Measurements from ENCODE around the gene SLC17A3.

SLC17A3 gene

DNA sequence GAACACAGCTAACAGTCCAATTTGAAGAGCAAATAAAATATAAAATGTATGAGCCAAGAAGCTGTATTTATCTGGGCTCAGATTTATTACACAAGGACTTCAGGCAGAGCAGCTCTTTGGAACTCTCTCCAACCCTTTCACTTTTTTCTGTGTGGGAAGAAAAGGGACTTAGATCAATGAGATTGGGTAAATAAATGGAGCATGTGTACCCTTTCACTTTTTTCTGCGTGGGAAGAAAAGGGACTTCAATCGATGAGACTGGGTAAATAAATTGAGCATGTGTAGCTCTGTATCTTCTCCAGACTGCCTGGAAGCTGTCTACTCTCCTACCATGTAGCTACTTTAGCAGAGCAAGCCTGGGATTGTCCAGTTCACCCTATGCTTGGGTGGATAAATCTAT, 10.7 kb downstream of the SLC17A3 start:
- Histone ChIP-seq H3K36me3 (ENCODE audit: insufficient read depth, insufficient read length, low read length) (no peaks in the 10 kb centered on the region), H3K4me3 (ENCODE audit: insufficient read length, low read depth) (no peak overlapping the region), H3K27me3 (ENCODE audit: insufficient read depth, insufficient read length) (no peaks in the 10 kb centered on the region)

DNA sequence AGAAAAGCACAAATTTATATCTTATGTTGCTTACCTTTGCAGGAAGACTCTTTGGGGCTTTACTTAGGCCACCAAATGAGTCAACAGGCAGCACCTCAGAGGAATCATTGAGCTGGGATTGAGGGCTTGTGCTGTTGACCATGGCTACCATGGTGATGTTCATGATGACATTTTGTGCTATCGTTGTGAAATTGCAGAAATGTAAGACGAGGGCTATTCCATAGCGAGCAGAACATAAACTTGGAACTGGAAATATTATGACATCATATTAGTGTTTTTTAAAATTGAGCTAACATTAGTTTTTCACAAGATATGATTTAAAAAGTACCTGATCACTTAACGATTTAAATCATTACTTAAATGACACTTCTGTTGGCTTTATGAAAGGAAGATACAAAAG, 11.8 kb downstream of the SLC17A3 start:
- Histone ChIP-seq H3K4me3 (ENCODE audit: insufficient read length, low read depth) (no peak overlapping the region), H3K9ac (ENCODE audit: insufficient read length, low read depth) (no peak overlapping the region), H3K9me3 (ENCODE audit: insufficient read depth, low read length) (no peaks in the 10 kb centered on the region), H3K4me1 (ENCODE audit: insufficient read depth, insufficient read length) (no peaks in the 10 kb centered on the region), H3K27me3 (ENCODE audit: insufficient read depth, insufficient read length) (no peaks in the 10 kb centered on the region), H3K36me3 (ENCODE audit: insufficient read depth, insufficient read length, low read length) (no peaks in the 10 kb centered on the region)
- DNase-seq (ENCODE audit: low read depth, low spot score), result no peak
- TF ChIP-seq ZNF274 (IDR thresholded peaks at IDR 0.05; ENCODE audit: low read depth, low read length) (no peak), YY1 (IDR thresholded peaks at IDR 0.05; ENCODE audit: insufficient read depth, insufficient read length) (no peak), SUZ12 (IDR thresholded peaks at IDR 0.05; ENCODE audit: extremely low read depth, insufficient read depth, insufficient read length) (no peak)

More for the DNA sequence above, 10.7 kb downstream of the SLC17A3 start:
- Histone ChIP-seq H3K9me3 (ENCODE audit: insufficient read depth, low read length) (no peaks in the 10 kb centered on the region), H3K9ac (ENCODE audit: insufficient read length, low read depth) (no peak overlapping the region), H3K4me1 (ENCODE audit: insufficient read depth, insufficient read length) (no peaks in the 10 kb centered on the region)
- TF ChIP-seq ZNF274 (IDR thresholded peaks at IDR 0.05; ENCODE audit: low read depth, low read length) (no peak), SUZ12 (IDR thresholded peaks at IDR 0.05; ENCODE audit: extremely low read depth, insufficient read depth, insufficient read length) (no peak), YY1 (IDR thresholded peaks at IDR 0.05; ENCODE audit: insufficient read depth, insufficient read length) (no peak)
- no peak for DNase-seq (ENCODE audit: low read depth, low spot score)

DNA sequence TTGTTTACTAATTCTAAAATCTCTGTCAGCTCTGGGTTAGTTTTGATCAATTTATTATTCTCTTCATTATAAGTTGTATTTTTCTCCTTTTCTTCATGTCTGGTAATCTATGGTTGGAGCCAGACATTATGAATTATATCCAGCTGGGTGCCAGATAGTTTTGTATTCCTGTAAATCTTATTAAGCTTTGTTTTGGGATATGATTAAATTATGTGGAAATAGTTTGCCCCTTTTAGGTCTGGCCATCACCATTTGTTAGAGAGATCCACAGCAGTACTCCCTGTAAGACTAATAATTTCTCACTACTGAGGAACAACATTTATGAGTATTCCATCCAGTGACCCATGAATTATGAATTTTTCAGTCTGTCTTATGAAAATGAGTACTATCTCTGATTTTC, 21.3 kb downstream of the SLC17A3 start:
- Histone ChIP-seq H3K27me3 (ENCODE audit: insufficient read depth, insufficient read length) (no peaks in the 10 kb centered on the region), H3K9ac (ENCODE audit: insufficient read length, low read depth) (no peak overlapping the region), H3K9me3 (ENCODE audit: insufficient read depth, low read length) (no peaks in the 10 kb centered on the region), H3K4me1 (ENCODE audit: insufficient read depth, insufficient read length) (no peaks in the 10 kb centered on the region), H3K36me3 (ENCODE audit: insufficient read depth, insufficient read length, low read length) (no peaks in the 10 kb centered on the region), H3K4me3 (ENCODE audit: insufficient read length, low read depth) (no peak overlapping the region)
- no peak for TF ChIP-seq ZNF274 (IDR thresholded peaks at IDR 0.05; ENCODE audit: low read depth, low read length)
- no peak for TF ChIP-seq YY1 (IDR thresholded peaks at IDR 0.05; ENCODE audit: insufficient read depth, insufficient read length)
- no peak for TF ChIP-seq SUZ12 (IDR thresholded peaks at IDR 0.05; ENCODE audit: extremely low read depth, insufficient read depth, insufficient read length)
- no peak for DNase-seq (ENCODE audit: low read depth, low spot score)

DNA sequence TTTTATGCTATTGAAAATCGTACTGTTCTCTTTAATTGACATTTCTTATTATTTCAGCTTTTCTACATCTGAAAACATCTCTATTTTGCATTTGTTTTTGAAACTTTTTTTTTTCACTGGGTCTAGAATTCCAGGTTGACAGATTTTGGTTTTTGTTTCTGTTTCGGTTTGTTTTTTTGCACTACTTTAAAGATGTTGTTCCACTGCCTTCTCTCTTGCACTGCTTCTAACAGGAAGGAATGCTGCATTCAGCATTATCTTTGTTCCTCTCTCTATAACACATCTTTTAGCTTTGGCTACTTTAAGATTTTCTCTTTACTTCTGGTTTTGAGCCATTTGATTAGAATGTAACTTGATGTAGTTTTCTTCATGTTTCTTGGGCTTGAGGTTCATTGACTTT, 22.1 kb downstream of the SLC17A3 start:
- no peak overlapping the region for H3K4me3 ChIP-seq (ENCODE audit: insufficient read length, low read depth)
- no peaks in the 10 kb centered on the region for H3K27me3 ChIP-seq (ENCODE audit: insufficient read depth, insufficient read length)
- no peaks in the 10 kb centered on the region for H3K4me1 ChIP-seq (ENCODE audit: insufficient read depth, insufficient read length)
- H3K36me3 ChIP-seq (ENCODE audit: insufficient read depth, insufficient read length, low read length), result no peaks in the 10 kb centered on the region
- no peaks in the 10 kb centered on the region for H3K9me3 ChIP-seq (ENCODE audit: insufficient read depth, low read length)
- no peak overlapping the region for H3K9ac ChIP-seq (ENCODE audit: insufficient read length, low read depth)
- TF ChIP-seq SUZ12 (IDR thresholded peaks at IDR 0.05; ENCODE audit: extremely low read depth, insufficient read depth, insufficient read length) (no peak), ZNF274 (IDR thresholded peaks at IDR 0.05; ENCODE audit: low read depth, low read length) (no peak), YY1 (IDR thresholded peaks at IDR 0.05; ENCODE audit: insufficient read depth, insufficient read length) (no peak)
- DNase-seq (ENCODE audit: low read depth, low spot score), result no peak

DNA sequence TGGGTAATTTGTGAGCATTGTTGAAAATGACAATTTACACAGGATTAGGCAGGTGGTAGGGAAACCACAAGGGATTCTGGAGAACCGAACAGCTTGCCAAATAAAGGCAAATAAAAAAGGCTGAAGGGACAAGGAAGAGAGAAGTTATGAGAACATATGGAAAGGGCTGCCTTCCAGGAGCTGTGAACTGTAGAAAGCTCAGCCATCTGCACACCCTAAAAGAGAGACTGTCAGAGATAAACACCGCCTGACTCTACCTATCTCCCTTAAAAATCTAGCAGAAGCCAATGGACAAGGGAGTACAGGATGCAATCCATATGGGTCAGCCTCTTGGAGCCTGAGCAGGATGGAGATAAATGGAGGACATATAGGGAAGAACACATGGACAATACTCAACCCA, 29.5 kb downstream of the SLC17A3 start:
- H3K9ac ChIP-seq (ENCODE audit: insufficient read length, low read depth), result no peak overlapping the region
- no peaks in the 10 kb centered on the region for H3K27me3 ChIP-seq (ENCODE audit: insufficient read depth, insufficient read length)

DNA sequence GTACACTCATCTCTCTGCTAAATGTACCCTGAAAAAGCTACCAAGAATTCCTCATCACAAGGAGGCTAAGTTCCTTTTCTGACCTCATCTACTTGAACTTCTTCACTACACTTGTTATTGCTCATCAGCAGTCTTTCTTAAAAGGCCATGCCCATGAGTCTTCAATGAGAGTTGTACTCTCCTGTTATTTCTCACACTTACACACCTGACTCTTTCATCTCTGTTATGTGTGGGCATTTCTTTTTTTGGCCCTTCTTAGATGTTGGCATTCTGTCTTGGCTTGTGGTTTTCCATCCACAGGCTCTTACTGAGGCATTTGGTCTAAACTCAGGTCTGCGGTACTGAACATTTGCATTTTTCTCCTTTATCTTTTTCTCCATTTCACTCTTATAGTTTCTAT, 31.5 kb downstream of the SLC17A3 start:
- TF ChIP-seq ZNF274 (IDR thresholded peaks at IDR 0.05; ENCODE audit: low read depth, low read length) (no peak), YY1 (IDR thresholded peaks at IDR 0.05; ENCODE audit: insufficient read depth, insufficient read length) (no peak), SUZ12 (IDR thresholded peaks at IDR 0.05; ENCODE audit: extremely low read depth, insufficient read depth, insufficient read length) (no peak)
- Histone ChIP-seq H3K4me3 (ENCODE audit: insufficient read length, low read depth) (no peak overlapping the region), H3K4me1 (ENCODE audit: insufficient read depth, insufficient read length) (no peaks in the 10 kb centered on the region), H3K36me3 (ENCODE audit: insufficient read depth, insufficient read length, low read length) (no peaks in the 10 kb centered on the region), H3K9me3 (ENCODE audit: insufficient read depth, low read length) (no peaks in the 10 kb centered on the region), H3K27me3 (ENCODE audit: insufficient read depth, insufficient read length) (no peaks in the 10 kb centered on the region), H3K9ac (ENCODE audit: insufficient read length, low read depth) (no peak overlapping the region)
- DNase-seq (ENCODE audit: low read depth, low spot score), result no peak

More for the DNA sequence above, 29.5 kb downstream of the SLC17A3 start:
- H3K36me3 ChIP-seq (ENCODE audit: insufficient read depth, insufficient read length, low read length), result no peaks in the 10 kb centered on the region
- TF ChIP-seq YY1 (IDR thresholded peaks at IDR 0.05; ENCODE audit: insufficient read depth, insufficient read length) (no peak), ZNF274 (IDR thresholded peaks at IDR 0.05; ENCODE audit: low read depth, low read length) (no peak), SUZ12 (IDR thresholded peaks at IDR 0.05; ENCODE audit: extremely low read depth, insufficient read depth, insufficient read length) (no peak)
- no peak for DNase-seq (ENCODE audit: low read depth, low spot score)
- H3K4me3 ChIP-seq (ENCODE audit: insufficient read length, low read depth), result no peak overlapping the region
- H3K9me3 ChIP-seq (ENCODE audit: insufficient read depth, low read length), result no peaks in the 10 kb centered on the region
- H3K4me1 ChIP-seq (ENCODE audit: insufficient read depth, insufficient read length), result no peaks in the 10 kb centered on the region

DNA sequence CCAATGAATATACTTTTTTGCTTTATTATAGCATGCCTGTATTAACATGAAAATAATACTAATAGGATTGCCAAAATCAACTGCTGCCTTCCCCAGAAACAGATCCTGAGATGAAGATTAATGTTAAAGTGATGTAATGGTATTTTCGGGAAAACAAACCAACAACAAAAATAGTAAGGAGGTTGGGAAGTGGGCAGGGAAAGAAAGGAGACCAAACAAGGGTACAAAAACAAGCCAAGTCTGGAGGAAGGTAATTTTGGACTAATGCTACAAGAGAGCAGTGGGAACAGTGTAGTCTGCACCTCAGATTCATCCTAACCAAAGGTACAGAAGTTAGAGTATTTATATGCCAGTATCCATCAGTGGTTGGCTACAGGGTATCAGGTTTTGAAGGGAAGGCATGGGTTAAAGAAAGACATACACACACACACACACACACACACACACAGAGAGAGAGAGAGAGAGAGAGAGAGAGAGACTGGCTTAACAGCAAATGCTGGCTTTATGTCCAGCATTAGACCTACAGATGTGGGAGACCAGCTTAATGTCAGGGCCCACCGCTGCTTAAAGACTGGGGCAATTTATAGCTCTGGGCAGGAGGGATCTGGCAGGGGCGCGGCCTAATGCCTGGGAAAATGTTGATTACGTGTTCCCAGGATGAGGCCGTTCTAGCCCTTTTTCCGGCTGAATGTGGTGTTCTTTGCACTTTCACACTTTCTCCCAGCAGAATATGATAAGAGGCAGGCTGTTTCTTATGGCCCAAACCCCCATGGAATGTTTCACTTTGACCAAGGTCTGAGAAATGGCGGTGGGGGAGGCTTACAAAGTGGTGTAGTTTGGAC, 38.4 kb downstream of the SLC17A3 start:
- TF ChIP-seq YY1 (IDR thresholded peaks at IDR 0.05; ENCODE audit: insufficient read depth, insufficient read length), result no peak
- no peak for TF ChIP-seq ZNF274 (IDR thresholded peaks at IDR 0.05; ENCODE audit: low read depth, low read length)
- TF ChIP-seq SUZ12 (IDR thresholded peaks at IDR 0.05; ENCODE audit: extremely low read depth, insufficient read depth, insufficient read length), result no peak
- no peaks in the 10 kb centered on the region for H3K4me1 ChIP-seq (ENCODE audit: insufficient read depth, insufficient read length)

More for the DNA sequence above, 38.4 kb downstream of the SLC17A3 start:
- Histone ChIP-seq H3K4me3 (ENCODE audit: insufficient read length, low read depth) (no peak overlapping the region), H3K9me3 (ENCODE audit: insufficient read depth, low read length) (no peaks in the 10 kb centered on the region), H3K27me3 (ENCODE audit: insufficient read depth, insufficient read length) (no peaks in the 10 kb centered on the region), H3K36me3 (ENCODE audit: insufficient read depth, insufficient read length, low read length) (no peaks in the 10 kb centered on the region), H3K9ac (ENCODE audit: insufficient read length, low read depth) (no peak overlapping the region)
- DNase-seq (ENCODE audit: low read depth, low spot score), result no peak

Measured in NT2/D1 (cell line).